ENCODE data around the gene SULT4A1.

GRCh38 chr22:43879901-43880540 is 17.7 kb upstream of the SULT4A1 start:
- TF ChIP-seq EZH2phosphoT487 (IDR thresholded peaks at IDR 0.05; ENCODE audit: low read depth, severe bottlenecking, unreplicated experiment) (no peak), CTCF (IDR thresholded peaks at IDR 0.05; ENCODE audit: poor library complexity) (no peak)

All from hepatocyte (in vitro differentiated cells).